GM13976 (cell line): ENCODE data around the gene MLST8.

Experiments used
- DNase-seq: peaks from one replicate; pipeline ENCODE4 v3.0.0; 2012; ENCODE audit warnings: low spot score
- in situ Hi-C: fragments of 300-500 bp; cut with MboI; formaldehyde crosslinking; loops from one replicate; pipeline ENCODE4 v1.12.0; 2022; ENCODE audit warnings: low sequenced_read_pairs, mixed read lengths, inconsistent platforms; ENCODE audit not compliant: unreplicated experiment
- TF ChIP-seq, protein P1 (sequence below): IDR thresholded peaks from 2 replicates; pipeline ENCODE4 v1.5.1; 2012; ENCODE audit warnings: borderline replicate concordance, mild to moderate bottlenecking; ENCODE audit not compliant: insufficient read depth; ENCODE audit errors: extremely low read depth, missing control alignments, control extremely low read depth

The MLST8 gene

DNA sequence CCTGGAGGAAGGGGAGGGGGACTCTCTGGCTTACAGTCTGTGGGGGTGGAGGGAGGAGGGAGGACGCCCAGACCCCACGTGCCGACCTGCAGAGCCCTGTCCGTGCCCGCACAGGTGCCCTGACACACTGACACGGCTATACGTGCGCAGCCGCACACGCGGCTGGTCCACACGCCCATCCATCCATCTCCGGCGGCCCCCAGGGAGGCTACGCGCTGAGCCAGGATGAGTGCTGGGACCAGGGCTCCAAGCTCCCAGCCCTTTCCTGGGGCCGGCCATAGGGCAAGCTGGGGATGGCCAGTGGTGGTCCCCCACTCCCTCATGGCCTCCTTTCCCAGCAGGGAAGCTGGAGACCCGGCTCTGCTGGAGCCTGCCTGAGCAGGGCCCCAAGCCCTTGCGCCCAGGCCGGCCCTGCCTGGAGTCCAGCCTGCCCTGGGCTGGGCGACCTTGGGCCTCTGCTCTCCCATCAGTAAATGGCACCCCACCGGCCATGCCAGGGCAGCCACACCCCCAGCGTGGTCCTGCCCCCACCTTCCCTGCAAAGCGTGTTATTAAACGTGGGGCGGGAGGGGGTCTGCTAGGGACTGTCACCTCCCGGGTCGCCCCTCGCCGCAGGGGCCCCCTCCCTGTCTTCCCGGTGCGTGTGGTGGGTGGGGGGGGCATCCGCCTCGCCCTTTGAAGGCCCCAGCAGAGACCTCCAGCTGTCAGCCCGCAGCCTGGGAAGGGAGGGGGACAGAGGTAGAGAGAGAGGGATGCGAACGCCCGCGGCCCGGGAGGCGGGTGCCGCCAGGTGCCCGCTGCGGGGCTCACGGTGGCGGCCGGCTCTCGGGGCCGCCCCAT lies 9.7 kb upstream of the MLST8 start:
- TF ChIP-seq, protein P1, sequence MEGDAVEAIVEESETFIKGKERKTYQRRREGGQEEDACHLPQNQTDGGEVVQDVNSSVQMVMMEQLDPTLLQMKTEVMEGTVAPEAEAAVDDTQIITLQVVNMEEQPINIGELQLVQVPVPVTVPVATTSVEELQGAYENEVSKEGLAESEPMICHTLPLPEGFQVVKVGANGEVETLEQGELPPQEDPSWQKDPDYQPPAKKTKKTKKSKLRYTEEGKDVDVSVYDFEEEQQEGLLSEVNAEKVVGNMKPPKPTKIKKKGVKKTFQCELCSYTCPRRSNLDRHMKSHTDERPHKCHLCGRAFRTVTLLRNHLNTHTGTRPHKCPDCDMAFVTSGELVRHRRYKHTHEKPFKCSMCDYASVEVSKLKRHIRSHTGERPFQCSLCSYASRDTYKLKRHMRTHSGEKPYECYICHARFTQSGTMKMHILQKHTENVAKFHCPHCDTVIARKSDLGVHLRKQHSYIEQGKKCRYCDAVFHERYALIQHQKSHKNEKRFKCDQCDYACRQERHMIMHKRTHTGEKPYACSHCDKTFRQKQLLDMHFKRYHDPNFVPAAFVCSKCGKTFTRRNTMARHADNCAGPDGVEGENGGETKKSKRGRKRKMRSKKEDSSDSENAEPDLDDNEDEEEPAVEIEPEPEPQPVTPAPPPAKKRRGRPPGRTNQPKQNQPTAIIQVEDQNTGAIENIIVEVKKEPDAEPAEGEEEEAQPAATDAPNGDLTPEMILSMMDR = no peak
- in situ Hi-C loops = no loop called here
- DNase-seq = no peak

DNA sequence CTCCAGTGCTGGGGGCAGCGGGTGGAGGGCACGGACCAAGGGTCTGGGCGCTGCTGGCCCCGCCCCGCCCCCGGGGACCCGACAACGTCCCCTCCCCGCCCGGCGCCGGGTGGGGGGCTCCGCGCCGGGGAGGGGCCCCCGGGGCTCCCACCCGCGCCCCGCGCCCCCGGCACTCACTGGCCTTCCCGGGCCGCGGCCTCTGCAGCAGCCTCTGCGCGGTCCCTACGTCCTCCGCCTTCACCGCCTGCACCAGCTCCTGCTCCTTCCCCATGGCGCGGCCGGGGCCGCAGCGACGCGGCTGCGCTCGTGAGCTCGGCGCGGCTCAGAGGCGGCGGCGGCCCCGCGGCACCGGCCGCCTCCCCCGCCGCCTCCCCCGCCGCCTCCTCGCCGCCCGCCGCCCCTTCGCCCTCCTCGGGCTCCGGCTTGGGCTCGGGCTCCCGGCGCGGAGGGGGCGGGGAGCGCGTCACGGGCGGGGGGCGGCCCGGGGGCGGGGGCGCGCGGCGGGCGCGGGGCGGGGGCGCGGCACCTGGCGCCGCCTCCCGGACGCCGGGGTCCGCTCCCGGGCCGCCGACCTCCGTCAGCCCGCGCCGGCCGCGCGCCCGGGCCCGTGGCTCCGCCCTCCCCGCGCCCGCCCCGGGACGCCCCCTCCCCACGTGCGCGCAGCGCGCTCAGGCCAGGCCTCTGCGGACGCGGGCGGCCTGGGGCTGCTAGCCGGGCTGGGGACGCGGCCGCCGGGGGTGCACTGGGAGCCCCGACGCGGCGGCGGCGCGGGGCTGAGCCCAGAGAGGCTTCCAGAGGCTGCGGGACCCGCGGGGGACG lies 8.9 kb upstream of the MLST8 start, which contains the start of gene CASKIN1:
CASKIN1 (minus strand) TSS at position 444 of the 819 bp plus-strand sequence; CDS start at position 271, 173 bp downstream.
- DNase-seq = peak; percentile 67
- in situ Hi-C loops = no loop called here
- TF ChIP-seq, protein P1 = no peak

DNA sequence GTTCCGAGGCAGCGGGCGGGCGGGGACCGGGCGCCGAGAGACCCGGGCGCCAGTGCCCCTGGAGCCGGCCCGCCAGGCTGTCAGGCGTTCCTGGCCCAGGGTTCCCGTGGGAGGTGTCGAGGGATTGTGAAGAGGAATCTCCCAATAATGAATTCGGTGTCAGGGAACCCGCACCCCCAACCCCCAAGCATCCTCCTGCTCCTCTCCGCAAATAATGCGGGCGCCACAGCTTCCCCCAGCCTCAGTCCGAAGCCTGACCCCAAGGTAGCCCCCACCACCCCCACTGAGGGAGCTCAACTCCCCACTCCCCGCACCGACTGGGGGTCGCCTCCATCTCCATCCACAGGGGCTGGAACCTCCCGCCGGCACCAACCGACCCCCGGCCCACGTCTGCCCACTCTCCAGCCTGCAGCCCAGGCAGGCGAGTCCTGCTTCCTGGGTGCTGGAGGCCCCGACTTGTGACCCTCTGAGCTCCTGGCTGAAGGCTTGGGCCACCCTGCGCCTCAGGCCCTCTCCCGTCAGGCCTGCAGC lies 8.2 kb upstream of the MLST8 start:
- TF ChIP-seq, protein P1 = no peak
- no peak for DNase-seq
- in situ Hi-C loops = no loop called here

DNA sequence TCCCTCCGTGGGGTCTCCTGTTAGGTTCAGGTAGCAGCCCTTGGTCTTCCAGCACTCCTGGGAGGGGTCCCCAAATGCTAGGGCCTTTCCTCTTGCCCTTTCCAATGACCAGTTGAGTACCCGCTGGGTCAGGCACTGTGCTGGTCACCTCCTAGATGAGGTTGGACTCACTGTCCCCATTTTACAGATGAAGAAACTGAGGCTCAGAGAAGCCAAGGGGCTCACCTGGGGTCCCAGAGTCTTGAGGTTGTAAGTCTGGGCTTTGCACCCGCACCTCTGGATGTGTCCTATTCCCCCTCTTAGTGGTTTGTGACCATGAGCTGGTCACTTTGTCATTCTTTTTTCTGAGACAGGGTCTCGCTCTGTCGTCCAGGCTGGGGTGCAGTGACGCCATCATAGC lies 7.5 kb upstream of the MLST8 start:
- in situ Hi-C loops = no loop called here
- TF ChIP-seq, protein P1 = no peak
- DNase-seq = no peak

DNA sequence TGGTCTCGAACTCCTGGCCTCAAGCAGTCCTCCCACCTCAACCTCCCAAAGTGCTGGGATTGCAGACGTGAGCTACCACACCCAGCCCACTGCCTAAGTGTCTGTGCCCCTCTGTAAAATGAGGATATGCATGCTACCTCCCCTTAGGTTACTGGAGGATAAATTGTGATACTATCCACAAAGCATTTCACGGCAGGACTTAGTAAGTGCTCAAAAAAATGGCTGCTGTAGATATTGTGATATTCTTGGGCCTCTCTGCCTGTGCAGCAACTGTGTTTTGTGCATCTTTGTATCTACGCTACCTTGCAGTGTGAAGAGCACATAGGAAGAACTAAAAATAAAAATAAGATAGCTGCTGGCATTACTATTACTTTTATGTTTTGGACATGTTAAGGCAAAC lies 7.0 kb upstream of the MLST8 start:
- in situ Hi-C loops = no loop called here
- DNase-seq = no peak
- TF ChIP-seq, protein P1 = no peak

DNA sequence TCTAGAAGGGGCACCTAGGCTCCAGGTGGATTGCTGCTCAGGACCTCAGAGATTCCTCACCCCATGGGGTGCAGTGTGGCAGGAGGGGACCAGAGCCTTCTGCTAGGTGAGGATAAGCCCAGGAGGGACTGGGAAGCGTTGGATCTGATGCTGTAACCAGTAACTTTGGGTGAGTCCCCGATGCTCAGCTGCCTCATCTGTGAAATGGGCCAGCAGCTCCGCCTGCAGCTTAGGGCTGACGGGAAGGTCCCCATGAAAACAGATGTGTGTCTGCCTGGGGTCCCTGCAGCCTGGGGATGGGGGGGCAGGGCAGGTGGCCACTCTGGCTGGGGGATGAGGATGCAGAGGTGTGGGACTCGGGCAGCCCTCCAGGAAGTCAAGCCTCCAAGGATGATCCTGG lies 6.2 kb upstream of the MLST8 start:
- in situ Hi-C loops = no loop called here
- no peak for DNase-seq

More for the DNA sequence above, 6.2 kb upstream of the MLST8 start:
- TF ChIP-seq, protein P1 = no peak
